Karpas-422 (cell line): Measurements from ENCODE around the gene CLASP1. TPM values are rescaled to one million over a fixed set of nuclear protein-coding genes. Genes with fewer than 3 reads are reported as not detected.
"Not testable (repeated sequence)": the region's sequence is repeated elsewhere in the genome, so short reads cannot be mapped to it uniquely, and the experiment has no call there.

ENCODE experiments used
- DNase-seq: peaks from one replicate; pipeline ENCODE4 v3.0.0-alpha.2; 2015
- H2AFZ ChIP-seq: fragments of 200-600 bp; sonication (generic); 2 replicates; pipeline ENCODE4 v1.6.1; 2014; ENCODE audit warnings: antibody characterized with exemption, low read length, mixed read lengths
- H3K27ac ChIP-seq: fragments of 200-600 bp; sonication (generic); 2 replicates; pipeline ENCODE4 v1.5.1; 2014; ENCODE audit warnings: mild to moderate bottlenecking, low read length, moderate library complexity
- H3K27me3 ChIP-seq: fragments of 200-600 bp; sonication (generic); 2 replicates; pipeline ENCODE4 v1.6.1; 2014; ENCODE audit warnings: low read length, mixed read lengths
- H3K36me3 ChIP-seq: fragments of 200-600 bp; sonication (generic); 2 replicates; pipeline ENCODE4 v1.6.1; 2014; ENCODE audit warnings: low read length, mixed read lengths; ENCODE audit not compliant: insufficient read depth
- H3K4me1 ChIP-seq: fragments of 200-600 bp; sonication (generic); 2 replicates; pipeline ENCODE4 v1.6.1; 2014; ENCODE audit warnings: mild to moderate bottlenecking, low read length, mixed read lengths
- H3K4me2 ChIP-seq: fragments of 200-600 bp; sonication (generic); 2 replicates; pipeline ENCODE4 v1.6.1; 2014; ENCODE audit warnings: low read length, low read depth, mild to moderate bottlenecking; ENCODE audit not compliant: poor library complexity, severe bottlenecking
- H3K4me3 ChIP-seq: fragments of 200-600 bp; sonication (generic); 2 replicates; pipeline ENCODE4 v1.5.1; 2014; ENCODE audit warnings: mild to moderate bottlenecking, antibody characterized with exemption, low read length, mixed read lengths
- H3K79me2 ChIP-seq: fragments of 200-600 bp; sonication (generic); 2 replicates; pipeline ENCODE4 v1.6.1; 2014; ENCODE audit warnings: mild to moderate bottlenecking, low read length, mixed read lengths
- H3K9ac ChIP-seq: fragments of 200-600 bp; sonication (generic); 2 replicates; pipeline ENCODE4 v1.6.0; 2014; ENCODE audit warnings: low read length
- H3K9me2 ChIP-seq: fragments of 200-600 bp; sonication (generic), shearing (Covaris generic); replicated peaks from 2 replicates; pipeline ENCODE4 v1.6.0; 2014; ENCODE audit warnings: mild to moderate bottlenecking, low read length, moderate library complexity; ENCODE audit not compliant: insufficient read depth
- H3K9me3 ChIP-seq: fragments of 300-700, 200-600 bp; sonication (generic); 2 replicates; pipeline ENCODE4 v1.6.1; 2014; ENCODE audit warnings: low read length, mixed read lengths
- H4K20me1 ChIP-seq: fragments of 200-600 bp; sonication (generic); 2 replicates; pipeline ENCODE4 v1.6.1; 2014; ENCODE audit warnings: mild to moderate bottlenecking, antibody characterized with exemption, low read length, low read depth; ENCODE audit not compliant: insufficient read depth
- total RNA-seq: library from RNA; depleted of rRNA; stranded (reverse); fragments of >200 nt; shearing (Covaris generic); gene quantifications from 2 replicates; pipeline ENCODE4 v1.2.3, GENCODE V29; 2014; ENCODE audit warnings: low replicate concordance

Gene CLASP1
- total RNA-seq, 1 experiment from 2014 or later: 102 TPM

GRCh38 chr2:121336528-121337294 is 312.6 kb downstream of the CLASP1 start:
- no peak for DNase-seq
- no peaks in the 10 kb centered on the region for H3K79me2 ChIP-seq
- no peak overlapping the region for H2AFZ ChIP-seq
- no peak overlapping the region for H3K27ac ChIP-seq
- no peak overlapping the region for H3K4me2 ChIP-seq
- peaks cover 14% of the 10 kb centered on the region; the same call in 1 of the 2 replicates for H3K36me3 ChIP-seq
- no peaks in the 10 kb centered on the region for H3K9me2 ChIP-seq
- H3K4me3 ChIP-seq: no peak overlapping the region
- no peak overlapping the region for H3K9ac ChIP-seq
- no peaks in the 10 kb centered on the region for H3K27me3 ChIP-seq
- H3K9me3 ChIP-seq: no peaks in the 10 kb centered on the region
- H4K20me1 ChIP-seq: no peaks in the 10 kb centered on the region
- no peaks in the 10 kb centered on the region for H3K4me1 ChIP-seq

DNA sequence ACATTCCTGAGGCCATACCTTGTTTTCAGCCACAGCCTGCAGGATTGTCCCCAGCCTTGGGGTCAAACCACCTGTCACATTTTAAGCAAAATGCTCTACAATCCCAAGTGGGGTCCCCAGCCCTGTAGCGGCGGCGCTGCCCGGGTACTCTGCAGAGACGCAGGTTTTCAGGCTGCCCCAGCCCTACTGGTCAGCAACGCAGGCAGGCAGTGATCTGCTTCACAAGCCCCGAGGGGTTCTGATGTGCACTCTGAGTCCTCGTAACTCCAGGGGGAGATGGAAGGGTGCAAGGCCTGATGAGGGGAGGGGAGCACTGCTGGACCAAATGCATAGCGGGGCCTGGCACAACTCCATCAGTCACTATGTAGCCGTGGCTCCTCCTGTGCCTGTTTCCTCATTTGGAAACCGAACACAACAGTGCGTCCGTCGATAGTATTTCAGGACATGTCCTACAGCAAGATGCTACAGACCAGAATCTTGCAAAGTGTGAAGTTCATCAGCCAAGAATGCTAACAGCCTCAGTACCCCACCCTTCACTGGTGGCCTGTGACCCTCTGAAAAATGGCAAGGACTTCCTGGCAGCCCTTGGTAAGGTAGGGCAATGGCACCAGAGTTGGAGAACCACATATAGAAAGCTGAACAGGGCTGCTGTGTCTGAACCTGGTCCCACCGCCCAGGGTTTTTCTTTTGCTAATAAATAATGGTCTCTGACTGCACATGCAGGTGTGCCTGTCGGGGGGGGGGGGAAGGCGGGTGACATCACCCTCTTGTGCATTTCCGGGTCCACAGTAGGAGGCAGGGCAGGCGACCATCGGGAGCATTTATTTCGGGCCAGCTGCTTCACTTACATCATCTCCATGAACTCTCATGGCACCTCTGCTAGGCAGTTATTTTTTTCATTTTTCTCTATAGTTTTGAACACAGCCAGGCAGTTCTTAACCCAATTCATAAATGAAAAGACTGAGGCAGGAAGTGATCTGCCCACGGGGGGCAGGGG is 313.7 kb downstream of the CLASP1 start:
- Histone ChIP-seq H3K27ac (no peak overlapping the region), H3K36me3 (peaks cover 11% of the 10 kb centered on the region; the same call in 1 of the 2 replicates), H3K9ac (no peak overlapping the region), H3K27me3 (no peaks in the 10 kb centered on the region), H3K4me3 (no peak overlapping the region), H3K4me1 (no peaks in the 10 kb centered on the region), H3K9me3 (no peaks in the 10 kb centered on the region), H3K9me2 (no peaks in the 10 kb centered on the region), H2AFZ (no peak overlapping the region), H3K79me2 (no peaks in the 10 kb centered on the region), H3K4me2 (no peak overlapping the region), H4K20me1 (no peaks in the 10 kb centered on the region)
- no peak for DNase-seq

DNA sequence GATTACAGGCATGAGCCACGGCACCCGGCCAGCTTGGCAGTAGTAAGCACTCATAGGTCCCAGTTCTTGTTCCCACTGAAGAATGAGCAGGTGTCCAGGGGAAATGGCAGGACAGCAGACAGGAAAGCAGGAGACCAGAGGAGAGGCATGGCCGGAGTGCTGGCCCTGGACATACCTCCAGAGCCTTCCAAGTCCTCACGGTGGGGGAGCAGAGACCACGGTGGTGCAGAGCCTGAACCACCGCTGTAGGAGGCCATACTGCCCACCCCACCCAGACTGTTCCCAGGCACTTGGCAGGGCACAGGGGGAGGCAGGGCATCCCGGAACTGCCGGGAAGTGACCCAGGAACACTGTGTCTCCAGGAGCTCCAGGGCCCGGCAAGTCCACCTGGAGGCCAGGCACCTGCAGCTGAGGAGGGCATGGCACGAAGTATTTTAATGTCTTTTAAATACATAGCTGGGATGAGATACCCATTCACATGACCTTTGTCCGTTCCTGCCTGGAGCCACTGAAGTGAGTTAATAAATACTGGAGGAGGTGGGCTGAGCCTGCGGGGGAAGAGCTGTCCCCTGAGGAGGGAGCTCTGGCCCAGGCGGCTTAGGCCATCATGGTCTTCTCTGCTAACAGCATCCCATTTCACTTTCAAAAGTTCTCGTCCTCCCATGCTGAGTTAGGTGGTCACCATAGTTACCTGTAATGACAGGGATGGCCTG is 314.5 kb downstream of the CLASP1 start:
- Histone ChIP-seq H4K20me1 (no peaks in the 10 kb centered on the region), H3K79me2 (no peaks in the 10 kb centered on the region), H3K9me3 (no peaks in the 10 kb centered on the region), H3K27ac (no peak overlapping the region), H3K4me3 (no peak overlapping the region), H3K4me1 (no peaks in the 10 kb centered on the region), H3K4me2 (no peak overlapping the region), H3K36me3 (peaks cover 4% of the 10 kb centered on the region; the same call in 1 of the 2 replicates), H3K9me2 (no peaks in the 10 kb centered on the region), H3K27me3 (no peaks in the 10 kb centered on the region), H2AFZ (no peak overlapping the region), H3K9ac (no peak overlapping the region)
- DNase-seq: no peak

GRCh38 chr2:121333834-121334558 is 315.3 kb downstream of the CLASP1 start:
- no peaks in the 10 kb centered on the region for H4K20me1 ChIP-seq

DNA sequence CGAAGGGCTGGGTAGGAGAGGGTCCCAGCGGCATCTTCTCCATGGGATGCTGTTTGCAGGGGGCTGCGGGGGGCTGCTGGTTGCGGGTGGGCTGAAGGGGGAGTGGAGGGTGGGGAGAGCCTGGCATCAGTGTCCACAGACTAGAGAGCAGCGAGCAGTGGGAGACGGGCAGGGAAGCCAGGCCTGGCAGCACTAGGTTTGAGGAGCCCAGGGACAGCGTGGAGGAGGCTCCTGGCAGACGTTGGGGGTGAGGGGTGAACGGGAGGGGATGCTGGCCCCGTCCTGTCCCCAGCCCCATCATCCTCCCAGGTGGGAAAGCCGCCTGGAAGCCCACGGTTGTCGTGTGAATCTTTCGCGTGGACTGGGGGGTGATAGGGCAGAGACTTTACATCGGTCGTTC is 316.0 kb downstream of the CLASP1 start:
- Histone ChIP-seq H3K79me2 (no peaks in the 10 kb centered on the region), H4K20me1 (no peaks in the 10 kb centered on the region)

More at GRCh38 chr2:121333834-121334558, 315.3 kb downstream of the CLASP1 start:
- H3K79me2 ChIP-seq: no peaks in the 10 kb centered on the region
- H3K27ac ChIP-seq: no peak overlapping the region
- H3K4me3 ChIP-seq: no peak overlapping the region
- H2AFZ ChIP-seq: no peak overlapping the region
- no peak overlapping the region for H3K9ac ChIP-seq
- no peaks in the 10 kb centered on the region for H3K9me3 ChIP-seq
- 0 out of 2 replicates have a peak, but pooled peaks cover under 1% of the 10 kb centered on the region for H3K36me3 ChIP-seq
- H3K9me2 ChIP-seq: no peaks in the 10 kb centered on the region
- H3K27me3 ChIP-seq: no peaks in the 10 kb centered on the region
- no peaks in the 10 kb centered on the region for H3K4me1 ChIP-seq
- no peak overlapping the region for H3K4me2 ChIP-seq
- no peak for DNase-seq

DNA sequence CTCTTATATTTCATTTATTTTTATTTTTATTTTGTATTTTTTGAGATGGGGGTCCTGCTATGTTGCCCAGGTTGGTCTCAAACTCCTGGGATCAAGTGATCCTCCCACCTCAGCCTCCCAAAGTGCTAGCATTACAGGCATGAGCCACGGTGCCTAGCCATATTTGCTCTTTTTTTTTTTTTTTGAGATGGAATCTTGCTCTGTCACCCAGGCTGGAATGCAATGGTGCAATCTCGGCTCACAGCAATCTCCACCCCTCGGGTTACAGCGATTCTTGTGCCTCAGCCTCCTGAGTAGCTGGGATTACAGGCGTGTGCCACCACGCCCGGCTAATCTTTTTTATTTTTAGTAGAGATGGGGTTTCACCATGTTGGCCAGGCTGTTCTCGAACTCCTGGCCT is 317.9 kb downstream of the CLASP1 start:
- not testable (repeated sequence) for H2AFZ ChIP-seq, H3K9ac ChIP-seq, H3K9me2 ChIP-seq, H3K36me3 ChIP-seq, H3K4me1 ChIP-seq, H3K4me3 ChIP-seq, H3K9me3 ChIP-seq, H3K27me3 ChIP-seq, DNase-seq, H3K4me2 ChIP-seq, H4K20me1 ChIP-seq, H3K27ac ChIP-seq, H3K79me2 ChIP-seq

More for the DNA sequence above, 316.0 kb downstream of the CLASP1 start:
- DNase-seq: no peak
- Histone ChIP-seq H3K4me3 (no peak overlapping the region), H3K36me3 (no peaks in the 10 kb centered on the region), H3K27me3 (no peaks in the 10 kb centered on the region), H3K9ac (no peak overlapping the region), H2AFZ (no peak overlapping the region), H3K9me3 (no peaks in the 10 kb centered on the region), H3K9me2 (no peaks in the 10 kb centered on the region), H3K27ac (no peak overlapping the region), H3K4me1 (no peaks in the 10 kb centered on the region), H3K4me2 (no peak overlapping the region)

- Histone ChIP-seq H4K20me1 (no peaks in the 10 kb centered on the region), H3K9me2 (no peaks in the 10 kb centered on the region), H3K9ac (no peak overlapping the region), H3K4me1 (no peaks in the 10 kb centered on the region), H3K27me3 (no peaks in the 10 kb centered on the region), H3K27ac (no peak overlapping the region), H3K4me3 (no peak overlapping the region), H3K36me3 (no peaks in the 10 kb centered on the region), H3K9me3 (no peaks in the 10 kb centered on the region), H2AFZ (no peak overlapping the region), H3K4me2 (no peak overlapping the region), H3K79me2 (no peaks in the 10 kb centered on the region)
- no peak for DNase-seq
Observed at GRCh38 chr2:121330921-121331320, 318.3 kb downstream of the CLASP1 start.
